Limb (tissue), 2 donors: Measurements from ENCODE around the gene ATP5ME.

Experiments
- DNase-seq, 2 donors: peaks; one replicate each; pipeline ENCODE4 v3.0.0-alpha.2; 2016; ENCODE audit errors: extremely low spot score in 2 of 2

ATP5ME gene

DNA sequence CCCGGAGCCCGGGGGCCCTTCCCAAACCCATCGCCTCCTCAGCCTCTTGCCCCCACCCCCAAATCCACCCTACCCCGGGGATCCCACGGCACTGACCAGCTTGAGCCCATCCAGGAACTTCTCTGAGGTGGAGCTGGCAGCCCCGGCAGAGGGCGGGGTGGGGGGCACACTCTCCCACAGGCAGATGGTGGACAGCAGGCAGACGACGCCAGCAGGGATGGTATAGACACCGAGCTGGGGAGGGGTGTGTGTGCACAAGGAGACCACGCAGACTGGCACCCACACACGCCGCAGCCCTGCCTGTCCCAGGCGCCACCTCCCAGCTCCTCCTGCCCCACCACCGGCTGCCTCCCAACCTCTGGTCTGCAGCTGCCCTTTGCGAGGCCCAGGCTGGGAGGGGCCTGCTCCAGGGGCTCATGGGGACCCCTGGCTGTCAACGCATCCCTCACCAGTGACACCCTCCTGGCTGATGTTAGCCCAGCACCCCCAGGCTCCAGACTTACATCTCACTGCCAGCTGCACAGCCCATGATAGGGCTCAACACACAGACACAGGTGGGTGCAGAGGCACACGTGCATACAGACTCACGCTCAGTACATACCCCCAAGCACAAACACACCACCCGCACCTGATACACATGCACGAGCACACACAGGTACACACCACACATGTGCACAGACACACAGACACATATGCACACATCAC, 10.7 kb upstream of the ATP5ME start:
- DNase-seq, result no peak

- DNase-seq, result peak in 1 of 2 donors; percentile 75
Measured at GRCh38 chr4:683982-684622, 10.0 kb upstream of the ATP5ME start.

DNA sequence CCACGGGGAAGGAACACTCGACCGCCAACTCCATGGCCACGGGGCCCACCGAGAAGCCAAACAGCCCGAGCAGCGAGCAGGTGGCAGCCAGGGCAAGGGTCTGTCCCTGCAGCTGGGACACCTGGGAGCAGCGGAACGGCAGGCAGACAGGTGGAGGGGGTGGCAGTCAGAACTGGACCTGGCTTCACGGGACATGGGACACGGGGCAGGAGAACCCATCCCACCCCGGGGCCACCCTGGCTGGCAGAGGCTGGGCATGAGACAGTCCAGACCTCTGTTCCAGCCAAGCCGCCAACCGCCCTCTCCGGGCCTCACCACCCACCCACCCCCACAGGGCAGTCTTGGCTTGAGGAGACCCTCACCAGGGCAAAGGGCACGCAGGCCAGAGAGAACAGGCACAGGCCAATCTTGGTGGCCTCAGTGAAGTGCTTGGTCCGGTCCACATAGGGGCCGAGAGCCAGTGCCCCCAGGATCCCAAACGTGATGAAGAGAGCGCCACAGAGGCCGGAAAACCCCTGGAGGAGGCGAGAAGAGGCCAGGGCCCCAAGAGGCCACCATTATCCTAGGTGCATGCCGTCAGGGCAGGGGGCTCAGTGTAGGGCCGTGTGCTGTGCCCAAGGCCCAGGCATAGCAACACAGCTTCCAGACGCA, 9.3 kb upstream of the ATP5ME start:
- DNase-seq, result no peak

GRCh38 chr4:682490-683172, 8.6 kb upstream of the ATP5ME start:
- DNase-seq, result no peak

GRCh38 chr4:681736-682451, 7.8 kb upstream of the ATP5ME start:
- DNase-seq, result no peak

- no peak for DNase-seq
Measured at GRCh38 chr4:680928-681645, 7.0 kb upstream of the ATP5ME start.

GRCh38 chr4:680551-680927, 6.5 kb upstream of the ATP5ME start:
- DNase-seq, result no peak

- no peak for DNase-seq
Measured at GRCh38 chr4:680091-680490, 6.0 kb upstream of the ATP5ME start.

- no peak for DNase-seq
Measured at GRCh38 chr4:679629-680028, 5.6 kb upstream of the ATP5ME start.

DNA sequence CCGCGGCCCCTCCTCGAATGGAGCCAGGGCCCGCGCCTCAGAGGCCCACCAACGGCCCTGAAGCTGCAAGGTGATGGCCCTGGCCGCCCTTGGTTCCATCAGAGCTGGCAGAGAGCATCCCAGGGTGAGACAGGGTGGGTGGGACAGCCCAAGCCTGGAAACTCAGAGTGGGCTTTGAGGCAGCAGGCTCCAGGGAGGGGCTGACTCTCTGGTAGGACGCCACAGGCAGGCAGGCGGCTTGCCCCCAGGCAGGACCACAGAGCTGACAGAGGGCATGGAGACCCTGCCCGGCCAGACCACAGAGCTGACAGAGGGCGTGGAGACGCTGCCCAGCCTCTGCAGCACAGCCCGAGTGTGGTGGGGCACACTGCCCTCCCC, 5.0 kb upstream of the ATP5ME start:
- DNase-seq, result no peak

DNA sequence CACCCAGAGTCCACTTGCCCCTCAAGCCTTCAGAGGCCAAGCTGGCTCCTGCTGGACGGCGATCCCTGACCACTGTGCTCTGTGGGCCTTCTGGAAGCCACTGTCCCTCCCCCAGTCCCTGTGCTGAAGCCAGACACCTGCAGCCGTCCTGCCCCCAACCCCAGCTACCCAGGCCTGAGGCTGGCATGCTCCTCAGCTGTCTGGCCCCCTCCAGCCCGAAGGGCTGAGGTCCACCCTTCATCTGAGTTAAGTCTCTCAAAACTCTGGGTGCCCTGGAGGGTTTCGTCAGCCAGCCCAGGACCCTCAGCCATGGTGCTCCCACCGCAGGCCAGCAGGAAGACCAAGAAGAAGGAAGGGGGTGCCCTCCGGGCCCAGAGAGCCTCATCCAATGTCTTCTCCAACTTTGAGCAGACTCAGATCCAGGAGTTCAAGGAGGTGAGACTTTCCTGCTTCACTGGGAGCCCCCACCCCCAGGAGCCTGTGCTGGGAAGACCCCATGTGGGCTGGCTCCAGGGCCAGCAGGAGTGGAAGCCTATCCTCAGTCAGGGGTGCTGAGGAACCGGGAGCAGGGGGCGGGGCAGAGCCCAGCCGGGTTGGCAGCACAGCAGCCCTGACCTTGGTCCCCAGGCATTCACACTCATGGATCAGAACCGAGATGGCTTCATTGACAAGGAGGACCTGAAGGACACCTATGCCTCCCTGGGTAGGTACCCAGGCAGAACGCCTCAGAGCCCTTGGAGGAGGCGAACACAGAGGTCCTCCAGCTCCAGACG, 4.4 kb upstream of the ATP5ME start:
- no peak for DNase-seq

- peak in 1 of 2 donors; percentile 44 for DNase-seq
Measured at GRCh38 chr4:677431-678293, 3.6 kb upstream of the ATP5ME start.

DNA sequence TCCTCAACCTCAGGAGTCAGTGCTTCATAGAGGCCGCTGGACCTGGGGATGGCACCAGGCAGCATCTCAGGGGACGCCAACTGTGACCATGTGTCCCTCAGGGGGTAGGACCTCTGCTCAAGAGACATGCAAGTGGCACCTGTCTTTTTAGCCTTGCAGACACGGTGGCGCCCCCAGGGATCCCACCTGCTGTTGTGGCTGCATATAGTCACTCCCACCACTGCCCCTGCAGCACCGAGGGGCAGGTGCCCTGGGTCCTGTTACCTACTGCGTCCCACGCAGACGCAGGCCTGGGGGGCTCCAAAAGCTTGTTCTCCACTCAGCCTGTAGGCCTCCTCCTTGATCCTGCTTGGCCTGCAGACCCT, 2.8 kb upstream of the ATP5ME start:
- peak in 1 of 2 donors; percentile 53 for DNase-seq

GRCh38 chr4:675980-676870, 2.1 kb upstream of the ATP5ME start:
- peak in 1 of 2 donors; percentile 64 for DNase-seq

GRCh38 chr4:675036-675882, 1.2 kb upstream of the ATP5ME start:
- DNase-seq, result peak in 1 of 2 donors; percentile 52

DNA sequence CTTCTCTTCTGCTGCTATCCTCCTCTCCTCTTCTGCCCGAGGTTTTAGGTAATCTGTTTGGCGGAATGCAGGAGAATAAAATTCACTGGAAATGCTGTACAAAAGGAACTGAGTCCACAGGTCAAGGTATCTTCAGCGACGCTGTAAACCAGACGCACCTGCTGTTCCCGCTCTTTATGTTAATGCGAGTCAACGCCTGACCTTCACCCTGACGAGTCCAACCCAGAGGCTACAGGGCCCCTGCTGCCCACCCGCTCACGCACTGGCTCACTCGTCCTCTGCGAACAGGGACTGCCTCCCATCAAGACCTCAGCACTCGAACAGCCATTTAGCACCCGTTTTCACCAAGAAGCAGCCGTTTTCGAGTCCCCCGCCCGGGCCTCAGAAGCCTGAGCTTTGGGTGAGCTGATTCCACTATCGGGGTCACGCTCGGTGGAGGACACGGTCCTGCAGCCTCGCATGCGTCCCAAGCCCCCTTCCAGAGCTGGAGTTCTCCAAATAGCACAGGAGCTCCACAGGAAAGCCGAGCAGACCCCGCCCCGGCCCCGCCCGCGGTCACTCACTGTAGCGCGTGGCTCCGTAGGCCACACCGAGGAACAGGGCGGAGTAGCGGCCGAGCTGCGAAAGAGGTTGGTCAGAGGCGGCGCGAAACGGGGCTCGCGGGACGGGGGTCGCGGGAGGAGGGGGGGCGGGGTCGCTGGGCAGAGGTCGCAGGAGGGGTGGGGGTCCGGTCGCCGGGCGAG, 556 bp downstream of the ATP5ME start:
- no peak for DNase-seq

DNA sequence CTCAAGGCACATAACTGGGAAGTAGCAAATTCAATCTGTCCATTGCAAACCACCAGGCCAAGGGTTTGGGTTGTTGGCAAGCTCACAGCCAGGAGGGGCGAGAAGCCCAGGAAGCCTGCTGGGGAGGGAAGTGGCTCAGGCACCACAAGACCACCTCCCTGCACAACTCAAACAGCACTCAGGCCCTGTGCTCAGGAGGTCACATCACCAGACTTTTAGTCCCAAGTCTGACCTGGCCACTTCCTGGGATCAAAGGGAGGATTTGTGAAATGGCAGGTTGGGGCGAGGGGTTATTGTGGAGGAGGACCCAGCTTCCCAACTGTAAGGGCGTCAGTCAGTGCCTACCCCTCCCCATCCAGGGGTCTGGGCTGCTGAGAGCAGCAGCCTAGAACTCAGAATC, 2.3 kb downstream of the ATP5ME start:
- no peak for DNase-seq
